GM23248 (cell line): ENCODE results near the gene CDA. TPM values are rescaled to one million over a fixed set of nuclear protein-coding genes. Genes with fewer than 3 reads are reported as not detected.
A peak's percentile ranks its signal among the peaks of the same experiment; 100 is the strongest.

Experiments used
- DNase-seq: peaks from one replicate; pipeline ENCODE4 v3.0.0-alpha.2; 2015
- H2AFZ ChIP-seq: fragments of 200-600 bp; sonication (generic); 2 replicates; pipeline ENCODE4 v1.6.1; 2016; ENCODE audit warnings: antibody characterized with exemption
- H3F3A ChIP-seq: fragments of 200-600 bp; sonication (generic); 2 replicates; pipeline ENCODE4 v1.6.1; 2016; ENCODE audit warnings: mild to moderate bottlenecking, antibody characterized with exemption, mixed run types; ENCODE audit not compliant: insufficient read depth
- H3K27ac ChIP-seq: fragments of 200-600 bp; sonication (generic); 2 replicates; pipeline ENCODE4 v1.5.1; 2016; ENCODE audit warnings: mild to moderate bottlenecking
- H3K27me3 ChIP-seq: fragments of 200-600 bp; sonication (generic); replicated peaks from 2 replicates; pipeline ENCODE4 v1.6.1; 2016; ENCODE audit warnings: mild to moderate bottlenecking; ENCODE audit not compliant: insufficient read depth
- H3K36me3 ChIP-seq: fragments of 200-600 bp; sonication (generic); 2 replicates; pipeline ENCODE4 v1.6.1; 2016; ENCODE audit warnings: low read depth, mild to moderate bottlenecking
- H3K4me1 ChIP-seq: fragments of 200-600 bp; sonication (generic); 2 replicates; pipeline ENCODE4 v1.6.1; 2016; ENCODE audit warnings: mild to moderate bottlenecking; ENCODE audit not compliant: insufficient read depth
- H3K4me2 ChIP-seq: fragments of 200-600 bp; sonication (generic); one replicate; pipeline ENCODE4 v1.6.1; 2016; ENCODE audit warnings: mild to moderate bottlenecking; ENCODE audit not compliant: unreplicated experiment
- H3K4me3 ChIP-seq: fragments of 200-600 bp; sonication (generic); 2 replicates; pipeline ENCODE4 v1.5.1; 2016; ENCODE audit warnings: mild to moderate bottlenecking
- H3K79me2 ChIP-seq: fragments of 200-600 bp; sonication (generic); 2 replicates; pipeline ENCODE4 v1.6.1; 2016; ENCODE audit warnings: mild to moderate bottlenecking; ENCODE audit not compliant: insufficient read depth
- H3K9ac ChIP-seq: fragments of 200-600 bp; sonication (generic); 2 replicates; pipeline ENCODE4 v1.6.1; 2016; ENCODE audit warnings: mild to moderate bottlenecking
- H3K9me2 ChIP-seq: fragments of 200-600 bp; sonication (generic); 2 replicates; pipeline ENCODE4 v1.6.1; 2016; ENCODE audit warnings: mixed run types, mild to moderate bottlenecking, moderate library complexity; ENCODE audit not compliant: insufficient read depth
- H3K9me3 ChIP-seq: fragments of 200-600 bp; sonication (generic); one replicate; pipeline ENCODE4 v1.6.1; 2017; ENCODE audit warnings: low read depth
- H4K20me1 ChIP-seq: fragments of 200-600 bp; sonication (generic); 2 replicates; pipeline ENCODE4 v1.6.0; 2016; ENCODE audit not compliant: insufficient read depth
- EZH2 ChIP-seq: fragments of 200-600 bp; sonication (generic); IDR thresholded peaks from 2 replicates; pipeline ENCODE4 v1.6.1; 2018; ENCODE audit warnings: antibody characterized with exemption, mild to moderate bottlenecking; ENCODE audit not compliant: insufficient read depth, poor library complexity, severe bottlenecking
- EZH2phosphoT487 ChIP-seq: fragments of 200-600 bp; sonication (generic); IDR thresholded peaks from 2 replicates; pipeline ENCODE4 v1.6.1; 2018; ENCODE audit warnings: antibody characterized with exemption, moderate library complexity, mild to moderate bottlenecking, low read depth; ENCODE audit not compliant: insufficient read depth
- WGBS, 2 experiments: methylation state at CpG; one replicate each; pipeline ENCODE4 v1.1.6; 2015 to 2017; ENCODE audit warnings: low lambda C conversion rate in 2 of 2, low coverage in 1 of 2; ENCODE audit errors: missing lambda C conversion rate in 2 of 2; 5-methylcytosine and 5-hydroxymethylcytosine counted together
- in situ Hi-C: fragments of 300-500 bp; cut with MboI; formaldehyde crosslinking; loops from 2 replicates; pipeline ENCODE4 v1.15.0; 2020
- polyA plus RNA-seq: library from polyadenylated mRNA; unstranded; fragments of >200 nt; fragmentation: Nextera tagmentation; extraction: Ambion mirVana; gene quantifications from 2 replicates; pipeline ENCODE4 v1.2.1, GENCODE V29; 2016
- total RNA-seq: library from RNA; depleted of rRNA; stranded (reverse); fragments of >200 nt; shearing (Covaris generic); gene quantifications from 2 replicates; pipeline ENCODE4 v1.2.3, GENCODE V29; 2014

The CDA gene
- total and polyA plus RNA-seq, 2 experiments from 2014 or later, result 3.0 to 9.6 TPM

- TF ChIP-seq EZH2phosphoT487 (no peak), EZH2 (no peak)
- peak; percentile 53 for DNase-seq
- 22 to 27% methylated on average over 5 of the region's 5 CpGs for WGBS, 2 experiments
Measured at GRCh38 chr1:20558191-20558590, 30.7 kb upstream of the CDA start.

GRCh38 chr1:20560966-20561365, 27.9 kb upstream of the CDA start:
- no peak for TF ChIP-seq EZH2
- no peak for TF ChIP-seq EZH2phosphoT487
- whole genome bisulfite sequencing, 2 experiments, result 22 to 24% methylated on average over 1 of the region's 1 CpG
- peaks cover 3% of the 10 kb centered on the region; the same call in 1 of the 2 replicates for H3K4me1 ChIP-seq
- no peak overlapping the region for H3K4me3 ChIP-seq
- no peaks in the 10 kb centered on the region for H3K9me3 ChIP-seq
- in situ Hi-C loops, result no loop called here
- no peak overlapping the region for H3K4me2 ChIP-seq
- DNase-seq, result no peak
- no peak overlapping the region for H3K9ac ChIP-seq
- H4K20me1 ChIP-seq, result no peaks in the 10 kb centered on the region
- no peaks in the 10 kb centered on the region for H3F3A ChIP-seq
- H3K27me3 ChIP-seq, result no peaks in the 10 kb centered on the region
- H3K79me2 ChIP-seq, result no peaks in the 10 kb centered on the region
- no peak overlapping the region for H2AFZ ChIP-seq
- no peaks in the 10 kb centered on the region for H3K36me3 ChIP-seq
- no peak overlapping the region for H3K27ac ChIP-seq
- no peaks in the 10 kb centered on the region for H3K9me2 ChIP-seq

More at GRCh38 chr1:20558191-20558590, 30.7 kb upstream of the CDA start:
- H4K20me1 ChIP-seq, result no peaks in the 10 kb centered on the region
- peaks cover 3% of the 10 kb centered on the region; the same call in 1 of the 2 replicates for H3K4me1 ChIP-seq
- no peaks in the 10 kb centered on the region for H3K79me2 ChIP-seq
- H3F3A ChIP-seq, result no peaks in the 10 kb centered on the region
- no peaks in the 10 kb centered on the region for H3K9me3 ChIP-seq
- H2AFZ ChIP-seq, result peak overlapping the region; percentile 54
- no peak overlapping the region for H3K4me3 ChIP-seq
- no peaks in the 10 kb centered on the region for H3K36me3 ChIP-seq
- no peak overlapping the region for H3K4me2 ChIP-seq
- no peaks in the 10 kb centered on the region for H3K9me2 ChIP-seq
- H3K27me3 ChIP-seq, result 0 out of 2 replicates have a peak, but pooled peaks cover under 1% of the 10 kb centered on the region
- in situ Hi-C loops, result no loop called here
- H3K27ac ChIP-seq, result no peak overlapping the region
- H3K9ac ChIP-seq, result no peak overlapping the region

GRCh38 chr1:20565234-20565633, 23.7 kb upstream of the CDA start:
- DNase-seq, result no peak
- Histone ChIP-seq H3K79me2 (no peaks in the 10 kb centered on the region), H3K9me3 (no peaks in the 10 kb centered on the region), H3F3A (no peaks in the 10 kb centered on the region), H2AFZ (no peak overlapping the region), H3K27ac (no peak overlapping the region), H3K9ac (no peak overlapping the region), H3K9me2 (no peaks in the 10 kb centered on the region), H3K36me3 (no peaks in the 10 kb centered on the region), H3K4me2 (no peak overlapping the region), H3K27me3 (no peaks in the 10 kb centered on the region; the same call in 1 of the 2 replicates), H3K4me1 (no peaks in the 10 kb centered on the region), H3K4me3 (no peak overlapping the region), H4K20me1 (no peaks in the 10 kb centered on the region)
- in situ Hi-C loops, result no loop called here
- 50 to 51% methylated on average over 4 of the region's 4 CpGs for whole genome bisulfite sequencing, 2 experiments
- TF ChIP-seq EZH2 (no peak), EZH2phosphoT487 (no peak)

GRCh38 chr1:20569523-20570098, 19.3 kb upstream of the CDA start:
- Histone ChIP-seq H3F3A (no peaks in the 10 kb centered on the region), H3K4me3 (no peak overlapping the region), H3K36me3 (no peaks in the 10 kb centered on the region), H3K27me3 (no peaks in the 10 kb centered on the region; the same call in 1 of the 2 replicates), H3K27ac (no peak overlapping the region), H3K9me2 (no peaks in the 10 kb centered on the region), H3K4me2 (no peak overlapping the region), H2AFZ (no peak overlapping the region), H3K9me3 (no peaks in the 10 kb centered on the region), H3K9ac (no peak overlapping the region), H3K79me2 (no peaks in the 10 kb centered on the region), H4K20me1 (no peaks in the 10 kb centered on the region), H3K4me1 (no peaks in the 10 kb centered on the region)
- in situ Hi-C loops, result no loop called here
- no peak for TF ChIP-seq EZH2
- TF ChIP-seq EZH2phosphoT487, result no peak
- no peak for DNase-seq
- 59 to 68% methylated on average over 4 of the region's 4 CpGs for WGBS, 2 experiments
